Psoas muscle (tissue), 8 donors: ENCODE data around the gene POLR1D. TPM values are rescaled to one million over a fixed set of nuclear protein-coding genes. Genes with fewer than 3 reads are reported as not detected.

Source experiments
- ATAC-seq, 4 donors: fragments of 200-7000 bp; cut with Tn5 transposase; one replicate each; pipeline ENCODE4 v1.9.1; 2020; ENCODE audit warnings: moderate library complexity in 3 of 4, mild to moderate bottlenecking in 2 of 4
- DNase-seq, 2 donors: peaks; one replicate each; pipeline ENCODE4 v3.0.0-alpha.2; 2020
- H3K27ac ChIP-seq: fragments of 200-600 bp; one replicate; pipeline ENCODE4 v1.8.0; 2022
- H3K27me3 ChIP-seq, 3 donors: fragments of 200-600 bp in 1 of 3; one replicate each; pipeline versions ENCODE4 v1.6.1 to v1.8.0; 2013 to 2022; ENCODE audit warnings: low read length in 2 of 3, mild to moderate bottlenecking in 2 of 3, moderate library complexity in 1 of 3; ENCODE audit not compliant: insufficient read depth in 3 of 3
- H3K36me3 ChIP-seq, 2 donors: fragments of 200-600 bp in 1 of 2; one replicate each; pipeline versions ENCODE4 v1.6.1 to v1.8.0; 2013 to 2022; ENCODE audit warnings: low read depth in 1 of 2, mild to moderate bottlenecking in 1 of 2, moderate library complexity in 1 of 2; ENCODE audit not compliant: insufficient read depth in 1 of 2
- H3K4me1 ChIP-seq: fragments of 200-600 bp; one replicate; pipeline ENCODE4 v1.8.0; 2022
- H3K4me3 ChIP-seq: fragments of 200-600 bp; one replicate; pipeline ENCODE4 v1.8.0; 2022; ENCODE audit warnings: mild to moderate bottlenecking
- H3K9me3 ChIP-seq: fragments of 200-600 bp; one replicate; pipeline ENCODE4 v1.8.0; 2022
- CTCF ChIP-seq: fragments of 200-600 bp; IDR thresholded peaks from one replicate; pipeline ENCODE4 v1.8.0; 2022; ENCODE audit warnings: antibody characterized with exemption
- WGBS, 3 donors: extraction: QIAGEN DNeasy Blood & Tissue Kit; methylation state at CpG; one replicate each; pipeline versions ENCODE4 v1.1.6 to v1.1.7; 2013; 5-methylcytosine and 5-hydroxymethylcytosine counted together
- intact Hi-C, 2 donors: fragments of 100-400 bp; cut with DNase I; formaldehyde crosslinking; loops; one replicate each; pipeline versions ENCODE4 v1.11.0 to v1.14.2; 2022
- polyA plus RNA-seq, 3 donors: library from polyadenylated mRNA; stranded (reverse); fragments of 200-250 nt; gene quantifications; one replicate each; pipeline ENCODE4 v1.2.3, GENCODE V29; 2013
- total RNA-seq, 4 donors: library from RNA; stranded (reverse); fragmentation: NEBNext Ultra II Directional in 2 of 4; extraction: Animal tissue kit (Norgen Biotek cat#: 25700) in 2 of 4; gene quantifications; one replicate each; pipeline versions ENCODE4 v1.2.1 to v1.2.4, GENCODE V29; 2021 to 2023
- donor health status: healthy with polysubstance abuse.
- donor health status: DM: no; HTN: no; CAD: no; lungs with moderate emphysema.
- donor health status: Bipolar disorder and iron deficiency.
- donor health status: healthy.
- donor health status: DM: yes; HTN: yes; CAD: no.
- donor health status: DM: no; HTN: no; CAD: no.
- donor health status: DM: no; HTN: no; CAD: no.
- donor health status: DM: yes; HTN: yes; CAD: no.

The POLR1D gene
- total and polyA plus RNA-seq, 7 donors: 92.5 to 205 (median 113) TPM

GRCh38 chr13:27599845-27600553 is 21.7 kb upstream of the POLR1D start:
- WGBS, 3 donors: 51 to 58% (median 55%) methylated on average over 5 of the region's 5 CpGs
- Histone ChIP-seq H3K36me3 (no peaks in the 10 kb centered on the region), H3K4me1 (peaks cover 24% of the 10 kb centered on the region), H3K9me3 (no peaks in the 10 kb centered on the region), H3K27me3 (no peaks in the 10 kb centered on the region), H3K4me3 (no peak overlapping the region), H3K27ac (no peak overlapping the region)
- TF ChIP-seq CTCF: no peak
- DNase-seq (no peak), ATAC-seq (peak; percentile 80 to 94 (median 92))
- intact Hi-C loops: no loop called here

GRCh38 chr13:27600711-27601110 is 21.0 kb upstream of the POLR1D start:
- TF ChIP-seq CTCF: no peak
- peaks cover 31% of the 10 kb centered on the region for H3K4me1 ChIP-seq
- ATAC-seq (peak in 1 of 4 donors; percentile 31), DNase-seq (no peak)
- no peak overlapping the region for H3K27ac ChIP-seq
- H3K9me3 ChIP-seq: no peaks in the 10 kb centered on the region
- WGBS, 3 donors: 93 to 95% (median 94%) methylated on average over 1 of the region's 1 CpG
- H3K36me3 ChIP-seq: no peaks in the 10 kb centered on the region
- intact Hi-C loops: no loop called here
- no peaks in the 10 kb centered on the region for H3K27me3 ChIP-seq
- no peak overlapping the region for H3K4me3 ChIP-seq

- WGBS, 3 donors: 93 to 95% (median 94%) methylated on average over 2 of the region's 2 CpGs
- H3K9me3 ChIP-seq: no peaks in the 10 kb centered on the region
- H3K4me1 ChIP-seq: peaks cover 36% of the 10 kb centered on the region
- H3K4me3 ChIP-seq: no peak overlapping the region
- no peaks in the 10 kb centered on the region for H3K36me3 ChIP-seq
- H3K27me3 ChIP-seq: no peaks in the 10 kb centered on the region
- ATAC-seq: no peak
- no peak for TF ChIP-seq CTCF
- intact Hi-C loops: no loop called here
- no peak for DNase-seq
- no peak overlapping the region for H3K27ac ChIP-seq
Measured at GRCh38 chr13:27601208-27601607, 20.5 kb upstream of the POLR1D start.

DNA sequence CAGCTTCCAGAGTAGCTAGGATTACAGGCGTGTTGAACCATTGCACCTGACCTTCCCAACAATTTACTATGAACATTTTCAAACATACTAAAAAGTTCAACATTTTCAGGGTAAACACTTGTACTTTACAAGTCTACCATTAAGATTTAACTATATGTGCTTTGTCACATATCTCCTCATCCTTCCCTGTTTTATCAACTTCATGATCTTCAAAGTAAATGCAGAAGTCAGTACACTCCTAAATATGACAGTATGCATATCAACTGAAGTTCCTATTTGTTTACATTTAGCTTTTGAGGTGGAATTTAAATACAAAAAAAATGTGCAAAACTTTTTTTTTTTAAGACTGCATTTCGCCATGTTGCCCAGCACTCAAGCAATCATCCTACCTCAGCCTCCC is 19.9 kb upstream of the POLR1D start:
- H3K4me3 ChIP-seq: no peak overlapping the region
- no peak overlapping the region for H3K27ac ChIP-seq
- intact Hi-C loops: no loop called here
- H3K36me3 ChIP-seq: no peaks in the 10 kb centered on the region
- no peaks in the 10 kb centered on the region for H3K27me3 ChIP-seq
- WGBS, 3 donors: 95 to 100% (median 98%) methylated on average over 2 of the region's 2 CpGs
- DNase-seq (no peak), ATAC-seq (no peak)
- H3K4me1 ChIP-seq: peaks cover 42% of the 10 kb centered on the region
- no peaks in the 10 kb centered on the region for H3K9me3 ChIP-seq
- no peak for TF ChIP-seq CTCF

- Histone ChIP-seq H3K4me1 (peaks cover 41% of the 10 kb centered on the region), H3K27ac (no peak overlapping the region), H3K27me3 (no peaks in the 10 kb centered on the region), H3K36me3 (no peaks in the 10 kb centered on the region), H3K4me3 (no peak overlapping the region), H3K9me3 (no peaks in the 10 kb centered on the region)
- TF ChIP-seq CTCF: no peak
- ATAC-seq (no peak), DNase-seq (no peak)
- WGBS, 3 donors: 60 to 97% (median 76%) methylated on average over 3 of the region's 3 CpGs
- intact Hi-C loops: no loop called here
Measured at GRCh38 chr13:27605099-27605498, 16.6 kb upstream of the POLR1D start.
